Nephron (organoid): ENCODE results near the gene CCL14.
"Not testable (repeated sequence)": the region's sequence is repeated elsewhere in the genome, so short reads cannot be mapped to it uniquely, and the experiment has no call there.

Source experiments
- H3K27ac Mint-ChIP-seq, 3 experiments: 2 replicates each; pipeline ENCODE4 v1.8.0; 2020; ENCODE audit warnings: mixed read lengths in 3 of 3, mild to moderate bottlenecking in 2 of 3, moderate library complexity in 1 of 3
- H3K27me3 Mint-ChIP-seq: 2 replicates; pipeline ENCODE4 v1.8.0; 2021; ENCODE audit warnings: low read depth, mild to moderate bottlenecking, moderate library complexity, mixed read lengths
- H3K36me3 Mint-ChIP-seq: 2 replicates; pipeline ENCODE4 v1.8.0; 2020; ENCODE audit warnings: low read depth, mixed read lengths
- H3K4me1 Mint-ChIP-seq: 2 replicates; pipeline ENCODE4 v1.8.0; 2020; ENCODE audit warnings: mixed read lengths
- H3K4me3 Mint-ChIP-seq, 3 experiments: 2 replicates each; pipeline ENCODE4 v1.8.0; 2020; ENCODE audit warnings: mild to moderate bottlenecking in 3 of 3, mixed read lengths in 3 of 3, moderate library complexity in 2 of 3
- H3K9me3 Mint-ChIP-seq: 2 replicates; pipeline ENCODE4 v1.8.0; 2020; ENCODE audit warnings: mixed read lengths
- TF ChIP-seq, protein P1 (sequence below), 3 experiments: fragments of 200-600 bp; sonication (generic); IDR thresholded peaks; one replicate each; pipeline ENCODE4 v1.5.0; 2021; ENCODE audit warnings: antibody characterized with exemption in 3 of 3; ENCODE audit not compliant: unreplicated experiment in 3 of 3

Gene CCL14

DNA sequence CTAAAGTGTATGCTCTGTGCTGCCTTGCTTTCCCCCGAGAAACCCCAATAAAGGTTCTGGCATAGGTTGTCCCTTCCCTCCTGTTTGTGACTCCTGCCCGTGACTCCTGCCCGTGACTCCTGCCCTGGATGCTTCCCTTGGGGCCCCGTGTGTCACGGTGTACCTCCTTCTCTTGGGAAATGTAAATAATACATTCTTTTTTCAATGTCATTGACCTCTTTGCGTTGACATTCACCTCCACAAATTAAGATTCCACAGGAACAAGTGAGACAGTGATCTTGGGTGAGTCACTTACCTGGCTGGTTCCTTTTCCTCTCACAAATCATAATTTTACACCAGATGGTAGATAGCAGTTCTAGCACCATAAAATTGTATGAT is 14.2 kb upstream of the CCL14 start:
- H3K9me3 Mint-ChIP-seq, result no peaks in the 10 kb centered on the region
- H3K36me3 Mint-ChIP-seq, result no peaks in the 10 kb centered on the region
- H3K27me3 Mint-ChIP-seq, result peaks cover 19% of the 10 kb centered on the region
- TF ChIP-seq, protein P1, sequence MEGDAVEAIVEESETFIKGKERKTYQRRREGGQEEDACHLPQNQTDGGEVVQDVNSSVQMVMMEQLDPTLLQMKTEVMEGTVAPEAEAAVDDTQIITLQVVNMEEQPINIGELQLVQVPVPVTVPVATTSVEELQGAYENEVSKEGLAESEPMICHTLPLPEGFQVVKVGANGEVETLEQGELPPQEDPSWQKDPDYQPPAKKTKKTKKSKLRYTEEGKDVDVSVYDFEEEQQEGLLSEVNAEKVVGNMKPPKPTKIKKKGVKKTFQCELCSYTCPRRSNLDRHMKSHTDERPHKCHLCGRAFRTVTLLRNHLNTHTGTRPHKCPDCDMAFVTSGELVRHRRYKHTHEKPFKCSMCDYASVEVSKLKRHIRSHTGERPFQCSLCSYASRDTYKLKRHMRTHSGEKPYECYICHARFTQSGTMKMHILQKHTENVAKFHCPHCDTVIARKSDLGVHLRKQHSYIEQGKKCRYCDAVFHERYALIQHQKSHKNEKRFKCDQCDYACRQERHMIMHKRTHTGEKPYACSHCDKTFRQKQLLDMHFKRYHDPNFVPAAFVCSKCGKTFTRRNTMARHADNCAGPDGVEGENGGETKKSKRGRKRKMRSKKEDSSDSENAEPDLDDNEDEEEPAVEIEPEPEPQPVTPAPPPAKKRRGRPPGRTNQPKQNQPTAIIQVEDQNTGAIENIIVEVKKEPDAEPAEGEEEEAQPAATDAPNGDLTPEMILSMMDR (IDR thresholded peaks at IDR 0.05; ENCODE audit: unreplicated experiment in 3 of 3), result no peak
- H3K4me3 Mint-ChIP-seq, result no peak overlapping the region
- H3K27ac Mint-ChIP-seq, result peak overlapping the region in 1 of 3 experiments; percentile 91
- H3K4me1 Mint-ChIP-seq, result peaks cover 11% of the 10 kb centered on the region

DNA sequence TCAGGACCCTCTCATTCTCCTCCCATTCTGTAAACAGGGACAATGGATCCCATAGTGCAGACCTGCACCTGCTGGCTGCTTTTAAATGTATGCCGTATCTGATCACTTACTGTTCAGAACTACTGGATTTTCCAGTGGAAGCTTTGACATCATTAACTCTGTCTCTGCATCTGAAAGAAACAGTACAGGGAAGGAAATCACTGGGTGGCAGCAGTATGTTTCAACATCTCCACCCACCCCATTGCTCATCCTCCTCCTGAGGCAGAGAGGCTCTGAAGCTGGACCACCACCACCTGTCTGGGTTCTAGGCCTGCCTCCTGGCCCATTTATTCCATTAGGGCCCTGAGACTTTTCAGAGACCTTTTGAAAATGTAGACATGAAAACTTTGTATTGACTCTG is 12.2 kb upstream of the CCL14 start:
- no peaks in the 10 kb centered on the region for H3K36me3 Mint-ChIP-seq
- peaks cover 6% of the 10 kb centered on the region for H3K4me1 Mint-ChIP-seq
- H3K4me3 Mint-ChIP-seq, result no peak overlapping the region
- no peaks in the 10 kb centered on the region for H3K9me3 Mint-ChIP-seq
- peaks cover 13% of the 10 kb centered on the region for H3K27me3 Mint-ChIP-seq
- TF ChIP-seq, protein P1 (IDR thresholded peaks at IDR 0.05; ENCODE audit: unreplicated experiment in 3 of 3), result no peak
- no peak overlapping the region for H3K27ac Mint-ChIP-seq

DNA sequence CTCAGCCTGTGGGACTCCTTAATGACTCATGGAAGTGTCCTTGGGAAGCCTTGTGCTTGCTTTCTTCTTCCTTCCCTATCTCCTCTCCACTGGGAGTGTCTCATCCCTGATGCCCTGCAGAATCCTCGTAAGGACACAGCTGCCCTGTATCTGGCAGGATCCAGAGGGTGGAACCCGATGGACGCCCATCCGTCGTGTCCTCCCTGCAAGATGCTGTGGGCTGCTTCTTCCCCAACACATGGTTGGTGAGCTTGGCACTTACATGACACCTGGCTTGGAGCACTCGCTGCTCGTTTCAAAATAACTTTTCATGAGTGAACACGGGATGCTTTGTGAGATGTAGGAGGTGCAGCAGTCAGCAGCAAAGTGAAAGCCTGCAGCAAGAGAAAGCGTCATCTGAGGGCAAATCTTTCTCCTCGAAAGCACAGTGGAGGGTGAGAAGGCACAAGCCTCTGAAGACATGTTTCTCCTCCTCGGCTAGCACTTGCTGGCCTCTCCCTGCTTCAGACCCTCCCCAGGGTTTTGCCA is 11.6 kb upstream of the CCL14 start:
- TF ChIP-seq, protein P1 (IDR thresholded peaks at IDR 0.05; ENCODE audit: unreplicated experiment in 3 of 3), result no peak
- H3K27ac Mint-ChIP-seq, result no peak overlapping the region
- peaks cover 3% of the 10 kb centered on the region for H3K9me3 Mint-ChIP-seq
- peaks cover 6% of the 10 kb centered on the region for H3K4me1 Mint-ChIP-seq
- no peaks in the 10 kb centered on the region for H3K36me3 Mint-ChIP-seq
- H3K27me3 Mint-ChIP-seq, result peaks cover 13% of the 10 kb centered on the region
- no peak overlapping the region for H3K4me3 Mint-ChIP-seq

DNA sequence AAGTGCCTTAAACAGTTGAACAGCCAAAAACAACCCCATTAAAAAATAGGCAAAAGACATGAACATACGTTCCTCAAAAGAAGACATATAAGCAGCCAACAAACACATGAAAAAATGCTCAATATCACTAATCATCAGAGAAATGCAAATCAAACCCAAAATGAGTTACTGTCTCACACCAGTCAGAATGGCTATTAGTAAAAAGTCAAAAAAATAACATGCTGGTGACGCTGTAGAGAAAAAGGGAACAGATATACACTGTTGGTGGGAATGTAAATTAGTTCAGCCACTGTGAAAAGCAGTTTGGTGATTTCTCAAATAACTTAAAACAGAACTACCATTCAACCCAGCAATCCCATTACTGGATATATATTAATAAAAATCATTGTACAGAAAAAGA is 8.8 kb upstream of the CCL14 start:
- H3K4me3 Mint-ChIP-seq, H3K36me3 Mint-ChIP-seq, H3K27me3 Mint-ChIP-seq: not testable (repeated sequence)

DNA sequence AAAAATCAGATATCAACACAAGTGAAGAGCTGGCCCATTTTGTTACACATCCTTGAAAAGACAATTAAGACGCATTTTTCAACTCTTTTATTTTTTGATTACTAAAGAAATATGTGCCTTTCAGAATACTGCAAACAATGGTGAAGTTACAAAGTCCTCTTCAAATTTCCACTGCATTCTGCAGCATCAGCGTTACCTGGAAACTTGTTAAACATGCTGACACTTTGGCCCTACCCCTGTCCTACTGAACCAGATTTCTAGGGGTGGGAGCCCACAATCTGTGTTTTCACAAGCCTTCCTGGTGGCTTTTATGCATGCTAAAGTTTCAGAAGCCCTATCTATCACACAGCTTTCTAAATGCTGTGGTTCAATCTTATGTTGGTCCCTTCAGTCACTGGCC is 4.5 kb upstream of the CCL14 start:
- Mint-ChIP-seq H3K27me3 (no peaks in the 10 kb centered on the region), H3K4me1 (no peaks in the 10 kb centered on the region), H3K36me3 (no peaks in the 10 kb centered on the region), H3K9me3 (peaks cover 10% of the 10 kb centered on the region), H3K4me3 (no peak overlapping the region), H3K27ac (no peak overlapping the region)
- TF ChIP-seq, protein P1 (IDR thresholded peaks at IDR 0.05; ENCODE audit: unreplicated experiment in 3 of 3), result no peak

More for the DNA sequence above, 8.8 kb upstream of the CCL14 start:
- not testable (repeated sequence) for H3K4me1 Mint-ChIP-seq, H3K9me3 Mint-ChIP-seq, H3K27ac Mint-ChIP-seq

DNA sequence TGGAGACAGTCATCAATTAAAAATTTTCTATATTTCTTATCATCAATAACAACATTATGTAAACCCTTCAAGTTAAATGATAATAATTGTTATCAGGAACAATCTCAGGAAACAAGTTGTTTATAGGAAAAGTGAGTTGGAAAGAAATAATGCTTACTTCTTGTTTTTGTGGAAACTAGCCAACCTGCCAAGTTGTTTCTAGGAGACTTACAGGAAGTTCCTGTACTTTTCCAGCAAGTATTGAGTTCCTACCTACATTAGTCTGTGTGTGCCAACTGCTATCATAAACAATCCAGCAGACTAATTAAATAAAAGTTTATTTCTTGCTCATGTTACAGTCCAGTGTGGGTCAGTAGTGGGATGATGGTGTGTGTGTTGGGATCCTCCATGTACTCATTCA is 1.6 kb upstream of the CCL14 start:
- Mint-ChIP-seq H3K4me3 (no peak overlapping the region), H3K36me3 (no peaks in the 10 kb centered on the region), H3K9me3 (peaks cover 8% of the 10 kb centered on the region), H3K27me3 (peaks cover 9% of the 10 kb centered on the region), H3K27ac (no peak overlapping the region), H3K4me1 (no peaks in the 10 kb centered on the region)
- TF ChIP-seq, protein P1 (IDR thresholded peaks at IDR 0.05; ENCODE audit: unreplicated experiment in 3 of 3), result no peak
